ENCODE results near the gene NRXN3.

- TF ChIP-seq EZH2 (IDR thresholded peaks at IDR 0.05; ENCODE audit: borderline replicate concordance): no peak
- no peak for TF ChIP-seq CTCF (IDR thresholded peaks at IDR 0.05; ENCODE audit: poor library complexity)
Measured at GRCh38 chr14:79179985-79180384, 1009.8 kb downstream of the NRXN3 start.
